MM.1S (cell line): ENCODE measurements around the gene PIGU.

Experiments
- DNase-seq: peaks from one replicate; pipeline ENCODE4 v3.0.0-alpha.2; 2015
- H2AFZ ChIP-seq: fragments of 300-600 bp; sonication (generic); 2 replicates; pipeline ENCODE4 v1.6.0; 2016; ENCODE audit warnings: antibody characterized with exemption, low read length
- H3F3A ChIP-seq: fragments of 300-600 bp; sonication (generic); 2 replicates; pipeline ENCODE4 v1.6.1; 2016; ENCODE audit warnings: mild to moderate bottlenecking, antibody characterized with exemption, low read length, moderate library complexity, mixed read lengths; ENCODE audit not compliant: insufficient read depth
- H3K27ac ChIP-seq: fragments of 300-600 bp; sonication (generic); 2 replicates; pipeline ENCODE4 v1.5.1; 2016; ENCODE audit warnings: mild to moderate bottlenecking, low read length
- H3K27me3 ChIP-seq: fragments of 300-600 bp; sonication (generic); replicated peaks from 2 replicates; pipeline ENCODE4 v1.6.0; 2016; ENCODE audit warnings: low read length; ENCODE audit not compliant: insufficient read depth
- H3K36me3 ChIP-seq: fragments of 300-600 bp; sonication (generic); replicated peaks from 2 replicates; pipeline ENCODE4 v1.6.1; 2016; ENCODE audit warnings: mild to moderate bottlenecking, low read length, mixed read lengths; ENCODE audit not compliant: insufficient read depth
- H3K4me1 ChIP-seq: fragments of 300-600 bp; sonication (generic); 2 replicates; pipeline ENCODE4 v1.6.1; 2016; ENCODE audit warnings: low read length, mixed read lengths
- H3K4me2 ChIP-seq: fragments of 300-600 bp; sonication (generic); 2 replicates; pipeline ENCODE4 v1.6.0; 2016; ENCODE audit warnings: low read depth, low read length
- H3K4me3 ChIP-seq: fragments of 300-600 bp; sonication (generic); 2 replicates; pipeline ENCODE4 v1.5.1; 2016; ENCODE audit warnings: low read length, mixed read lengths
- H3K79me2 ChIP-seq: fragments of 300-600 bp; sonication (generic); 2 replicates; pipeline ENCODE4 v1.6.1; 2016; ENCODE audit warnings: mixed run types, low read length, mixed read lengths
- H3K9ac ChIP-seq: fragments of 300-600 bp; sonication (generic); 2 replicates; pipeline ENCODE4 v1.6.1; 2016; ENCODE audit warnings: low read length, mixed read lengths
- H3K9me2 ChIP-seq: fragments of 300-600 bp; sonication (generic); replicated peaks from 2 replicates; pipeline ENCODE4 v1.6.1; 2016; ENCODE audit warnings: mild to moderate bottlenecking, low read length, mixed read lengths; ENCODE audit not compliant: insufficient read depth
- H3K9me3 ChIP-seq: fragments of 300-600 bp; sonication (generic); replicated peaks from 2 replicates; pipeline ENCODE4 v1.6.1; 2016; ENCODE audit warnings: mild to moderate bottlenecking, low read length, mixed read lengths; ENCODE audit not compliant: insufficient read depth
- H4K20me1 ChIP-seq: fragments of 300-600 bp; sonication (generic); 2 replicates; pipeline ENCODE4 v1.6.1; 2016; ENCODE audit warnings: mild to moderate bottlenecking, low read length, moderate library complexity, mixed read lengths; ENCODE audit not compliant: insufficient read depth
- CTCF ChIP-seq: fragments of 300-600 bp; sonication (generic); IDR thresholded peaks from 2 replicates; pipeline ENCODE4 v1.5.1; 2016; ENCODE audit warnings: antibody characterized with exemption, low read length, mixed read lengths
- EZH2 ChIP-seq: fragments of 300-600 bp; sonication (generic); optimal IDR thresholded peaks from 2 replicates; pipeline ENCODE3; 2017; ENCODE audit warnings: low read depth, mild to moderate bottlenecking, antibody characterized with exemption, low read length, mixed read lengths
- EZH2phosphoT487 ChIP-seq: fragments of 300-600 bp; sonication (generic); IDR thresholded peaks from 2 replicates; pipeline ENCODE4 v1.6.1; 2018; ENCODE audit warnings: antibody characterized with exemption, low read length

Gene PIGU

GRCh38 chr20:34564833-34565232, 112.1 kb downstream of the PIGU start:
- Histone ChIP-seq H3K4me3 (no peak overlapping the region), H3K27me3 (no peaks in the 10 kb centered on the region), H3K9me2 (no peaks in the 10 kb centered on the region), H3K9me3 (no peaks in the 10 kb centered on the region), H2AFZ (no peak overlapping the region), H3K79me2 (no peaks in the 10 kb centered on the region), H3K36me3 (no peaks in the 10 kb centered on the region), H4K20me1 (no peaks in the 10 kb centered on the region), H3F3A (no peaks in the 10 kb centered on the region), H3K27ac (no peak overlapping the region), H3K4me1 (no peaks in the 10 kb centered on the region), H3K9ac (no peak overlapping the region), H3K4me2 (no peak overlapping the region)
- no peak for TF ChIP-seq EZH2
- no peak for TF ChIP-seq CTCF
- TF ChIP-seq EZH2phosphoT487 = no peak
- DNase-seq = no peak

DNA sequence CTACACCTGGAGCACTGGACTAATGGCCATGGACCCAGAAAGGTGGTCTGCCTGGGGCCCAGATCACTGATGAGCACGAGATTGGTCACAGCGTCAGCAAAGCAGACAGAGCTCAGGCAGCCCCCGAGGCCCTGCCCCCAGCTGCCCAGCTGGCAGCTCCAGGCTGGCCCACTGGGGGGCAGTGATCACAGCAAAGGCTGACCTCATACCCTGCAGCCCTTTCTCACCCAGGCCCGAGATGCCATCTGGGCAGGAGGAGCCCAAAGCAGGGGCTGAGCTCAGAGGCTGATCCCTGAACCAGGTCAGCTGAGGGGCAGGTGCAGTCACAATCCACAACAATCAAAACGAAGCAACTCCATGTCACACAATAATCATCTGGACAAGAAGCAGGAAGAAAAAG, 114.3 kb downstream of the PIGU start:
- TF ChIP-seq CTCF (peak; percentile 40), EZH2 (no peak)
- Histone ChIP-seq H3K79me2 (no peaks in the 10 kb centered on the region), H2AFZ (no peak overlapping the region), H3K9me2 (no peaks in the 10 kb centered on the region), H3K9me3 (no peaks in the 10 kb centered on the region), H3F3A (no peaks in the 10 kb centered on the region), H3K27ac (no peak overlapping the region), H3K4me1 (no peaks in the 10 kb centered on the region), H3K27me3 (no peaks in the 10 kb centered on the region), H3K4me3 (no peak overlapping the region), H4K20me1 (no peaks in the 10 kb centered on the region), H3K4me2 (no peak overlapping the region), H3K9ac (no peak overlapping the region), H3K36me3 (no peaks in the 10 kb centered on the region)
- peak; percentile 15 for DNase-seq

DNA sequence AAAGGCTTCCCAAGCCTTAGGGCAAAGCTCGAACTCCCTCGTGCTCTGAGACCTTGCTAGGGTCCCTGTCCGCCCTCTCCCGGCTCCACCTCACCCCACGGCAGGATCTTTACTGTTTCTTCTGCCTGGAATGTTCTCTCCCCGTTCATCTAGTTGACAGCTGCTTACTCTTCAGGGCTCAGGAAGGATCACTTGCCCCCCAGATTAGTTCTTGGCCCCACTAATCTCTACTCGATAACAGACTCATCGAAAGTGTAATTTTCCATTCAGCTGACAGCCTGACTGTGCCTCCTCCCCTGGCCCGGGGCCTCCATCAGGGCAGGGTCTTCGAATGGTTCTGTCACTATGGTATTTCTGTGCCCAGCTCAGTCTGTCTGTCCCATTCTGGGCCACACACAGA, 115.2 kb downstream of the PIGU start:
- Histone ChIP-seq H3K4me1 (no peaks in the 10 kb centered on the region), H3K27ac (no peak overlapping the region), H3K9me2 (no peaks in the 10 kb centered on the region), H4K20me1 (no peaks in the 10 kb centered on the region), H3K4me2 (no peak overlapping the region), H3K79me2 (no peaks in the 10 kb centered on the region), H3K27me3 (no peaks in the 10 kb centered on the region), H3K36me3 (no peaks in the 10 kb centered on the region), H3K9ac (no peak overlapping the region), H2AFZ (no peak overlapping the region), H3F3A (no peaks in the 10 kb centered on the region), H3K9me3 (no peaks in the 10 kb centered on the region), H3K4me3 (no peak overlapping the region)
- DNase-seq = no peak
- no peak for TF ChIP-seq EZH2phosphoT487
- TF ChIP-seq CTCF = no peak
- TF ChIP-seq EZH2 = no peak
